ENCODE results near the gene C2orf74. TPM values are rescaled to one million over a fixed set of nuclear protein-coding genes. Genes with fewer than 3 reads are reported as not detected.
"Not testable (repeated sequence)": the region's sequence is repeated elsewhere in the genome, so short reads cannot be mapped to it uniquely, and the experiment has no call there.

C2orf74 gene
- total RNA-seq, 2 experiments from 2014 or later = 10.0 to 14.2 TPM

DNA sequence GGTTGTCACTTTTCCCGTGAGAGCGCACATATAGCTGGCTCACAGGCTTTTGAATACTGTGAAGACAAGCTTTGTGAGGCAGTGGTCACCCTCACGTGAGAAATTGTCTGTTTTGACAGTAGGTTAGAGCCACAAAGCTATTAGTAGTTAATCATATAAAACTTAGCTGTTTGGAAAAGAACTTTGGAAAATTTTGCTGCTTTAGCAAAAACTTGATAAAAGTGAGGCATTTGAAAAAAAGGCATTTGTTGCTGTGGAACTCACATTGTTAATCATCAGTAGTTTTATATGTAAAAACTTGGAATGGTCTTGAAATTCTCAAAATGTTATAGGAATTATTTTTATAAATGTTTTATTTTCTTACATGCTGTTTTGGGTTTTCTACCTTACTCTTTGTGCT is 22.3 kb downstream of the C2orf74 start:
- intact Hi-C loops (cut with DNase I, micrococcal nuclease) = no loop called here
- Mint-ChIP-seq H3K27me3 (no peaks in the 10 kb centered on the region), H3K4me1 (peaks cover 48% of the 10 kb centered on the region), H3K9me3 (ENCODE audit: low read depth) (no peaks in the 10 kb centered on the region), H3K4me3 (no peak overlapping the region), H3K36me3 (ENCODE audit: low read depth) (peaks cover 83% of the 10 kb centered on the region), H3K27ac (no peak overlapping the region)
- DNase-seq = no peak
- ATAC-seq = no peak
- POLR2A ChIA-PET = interaction anchor here (0.9 kb wide), 1 partner anchor 39 kb away, joined by 4 read pairs; no protein-coding TSS in a partner anchor
- CTCF ChIA-PET = interaction anchor here (0.5 to 1.2 kb wide), 3 partner anchors 31 to 477 kb away, joined by 3 to 4 read pairs (median 4); no protein-coding TSS in a partner anchor

DNA sequence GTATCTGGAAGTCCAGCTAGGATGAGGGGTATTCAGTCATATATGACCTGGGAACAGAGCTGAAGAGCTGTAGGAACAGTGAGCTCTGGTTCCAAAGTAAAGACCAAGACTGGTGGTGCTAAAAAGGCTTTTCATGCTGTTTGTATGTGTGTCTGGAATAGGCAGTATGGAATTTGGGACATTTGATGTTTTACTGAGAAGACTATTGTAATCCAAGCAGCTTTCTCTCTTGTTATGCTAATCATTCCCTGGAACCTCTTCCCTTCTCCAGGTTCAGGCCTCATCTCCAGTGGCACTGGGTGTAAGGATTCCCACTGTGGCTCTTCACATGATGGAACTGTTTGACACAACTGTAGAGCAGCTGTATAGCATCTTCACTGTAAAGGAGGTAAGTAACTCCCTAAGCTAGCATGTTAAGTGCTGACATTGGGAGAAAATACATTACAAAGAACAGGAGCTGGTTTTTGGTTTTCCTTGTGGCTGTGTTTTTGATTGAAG is 23.3 kb downstream of the C2orf74 start:
- H3K27ac Mint-ChIP-seq = peak overlapping the region; percentile 38
- intact Hi-C loops (cut with DNase I, micrococcal nuclease) = no loop called here
- no peak for ATAC-seq
- H3K27me3 Mint-ChIP-seq = no peaks in the 10 kb centered on the region
- POLR2A ChIA-PET = interaction anchor here (0.6 kb wide), 2 partner anchors 31 to 297 kb away, joined by 3 to 4 read pairs; no protein-coding TSS in a partner anchor
- DNase-seq = no peak
- H3K4me3 Mint-ChIP-seq = no peak overlapping the region
- no peaks in the 10 kb centered on the region for H3K9me3 Mint-ChIP-seq (ENCODE audit: low read depth)
- peaks cover 42% of the 10 kb centered on the region for H3K4me1 Mint-ChIP-seq
- CTCF ChIA-PET = interaction anchor here (0.5 to 1.3 kb wide), 8 partner anchors 9 to 607 kb away, joined by 3 to 4 read pairs (median 3); no protein-coding TSS in a partner anchor
- peaks cover 83% of the 10 kb centered on the region for H3K36me3 Mint-ChIP-seq (ENCODE audit: low read depth)

DNA sequence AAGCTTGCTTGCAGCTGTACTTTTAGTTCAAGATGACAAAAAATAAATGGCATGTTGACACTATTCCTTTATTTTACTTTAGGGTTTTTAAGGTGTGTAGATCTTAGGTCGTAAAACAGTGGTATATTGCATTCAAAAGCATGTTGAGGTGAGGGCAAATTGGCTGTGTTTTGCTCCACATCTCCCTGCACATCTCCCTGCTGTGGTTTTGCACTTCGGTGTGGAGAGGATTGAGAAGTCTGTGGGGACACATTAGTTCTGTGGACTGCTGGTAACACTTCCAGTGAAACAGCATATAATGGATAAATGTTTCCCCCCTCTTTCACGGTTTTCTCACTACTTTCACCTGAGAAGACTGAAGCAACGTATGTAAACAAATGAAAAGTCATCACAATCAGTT is 25.1 kb downstream of the C2orf74 start:
- intact Hi-C loops (cut with DNase I, micrococcal nuclease) = no loop called here
- CTCF ChIA-PET = no interaction called here

DNA sequence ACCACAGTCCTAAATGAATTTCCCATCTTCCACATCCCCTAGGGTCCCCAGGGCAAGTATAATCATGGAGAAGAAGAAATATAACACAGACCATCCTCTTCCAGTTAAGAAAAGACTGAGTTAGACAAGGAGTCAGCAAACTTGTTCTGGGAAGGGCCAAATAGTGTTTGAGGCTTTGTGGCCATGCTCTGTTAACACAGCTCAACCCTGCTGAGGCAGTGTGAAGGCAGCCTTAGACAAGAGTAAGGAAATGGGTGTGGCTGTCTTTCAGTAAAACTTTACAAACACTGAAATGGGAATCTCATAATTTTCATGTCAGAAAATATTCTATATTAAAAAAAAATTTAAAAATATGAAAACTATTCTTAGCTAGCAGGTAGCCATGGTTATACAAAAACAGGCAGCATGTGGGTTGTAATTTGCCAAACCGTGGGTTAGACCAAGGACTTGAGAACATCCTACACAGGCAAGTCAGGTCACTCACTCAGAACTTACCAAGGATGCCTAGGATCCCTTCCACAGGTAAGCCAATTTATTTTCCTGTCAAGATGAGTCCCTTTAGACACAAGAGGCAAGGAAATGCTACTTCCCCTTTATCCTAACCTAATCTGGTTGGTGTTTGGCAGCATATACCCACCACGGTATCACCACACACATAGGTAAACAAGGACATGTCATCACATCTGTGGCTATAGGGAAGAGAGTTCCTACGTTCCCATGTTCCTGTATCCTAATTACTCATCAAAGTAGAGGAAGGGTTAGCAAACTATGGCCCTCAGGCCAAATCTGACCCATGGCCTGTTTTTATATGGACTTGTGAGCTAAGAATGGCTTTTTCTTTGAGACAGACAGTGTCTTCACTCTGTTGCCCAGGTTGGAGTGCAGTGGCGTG is 31.9 kb downstream of the C2orf74 start:
- DNase-seq = no peak
- no peak for ATAC-seq
- H3K4me1 Mint-ChIP-seq = peaks cover 23% of the 10 kb centered on the region
- peak overlapping the region; percentile 25 for H3K27ac Mint-ChIP-seq
- no peak overlapping the region for H3K4me3 Mint-ChIP-seq
- intact Hi-C loops (cut with DNase I, micrococcal nuclease) = no loop called here
- H3K36me3 Mint-ChIP-seq (ENCODE audit: low read depth) = peaks cover 36% of the 10 kb centered on the region
- ChIA-PET POLR2A (no interaction called here), CTCF (interaction anchor here (0.6 to 0.9 kb wide), 2 partner anchors 208 to 488 kb away, joined by 3 read pairs; no protein-coding TSS in a partner anchor)
- no peaks in the 10 kb centered on the region for H3K27me3 Mint-ChIP-seq
- no peaks in the 10 kb centered on the region for H3K9me3 Mint-ChIP-seq (ENCODE audit: low read depth)

More for the DNA sequence above, 25.1 kb downstream of the C2orf74 start:
- no peak for ATAC-seq
- Mint-ChIP-seq H3K4me1 (peaks cover 36% of the 10 kb centered on the region), H3K4me3 (no peak overlapping the region), H3K27ac (peak overlapping the region; percentile 21), H3K9me3 (ENCODE audit: low read depth) (no peaks in the 10 kb centered on the region), H3K27me3 (no peaks in the 10 kb centered on the region), H3K36me3 (ENCODE audit: low read depth) (peaks cover 76% of the 10 kb centered on the region)
- POLR2A ChIA-PET = no interaction called here
- DNase-seq = no peak

DNA sequence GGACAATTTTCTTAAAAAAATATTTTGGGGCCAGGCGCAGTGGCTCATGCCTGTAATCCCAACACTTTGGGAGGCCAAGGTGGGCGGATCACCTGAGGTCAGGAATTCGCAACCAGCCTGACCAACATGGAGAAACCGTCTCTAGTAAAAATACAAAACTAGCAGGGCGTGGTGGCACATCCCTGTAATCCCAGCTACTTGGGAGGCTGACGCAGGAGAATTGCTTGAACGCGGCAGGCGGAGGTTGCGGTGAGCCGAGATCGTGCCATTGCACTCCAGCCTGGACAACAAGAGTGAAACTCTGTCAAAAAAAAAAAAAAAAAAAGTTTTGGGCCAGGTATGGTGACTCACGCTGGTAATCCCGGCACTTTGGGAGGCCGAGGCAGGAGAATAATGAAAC is 32.7 kb downstream of the C2orf74 start:
- H3K9me3 Mint-ChIP-seq (ENCODE audit: low read depth); ATAC-seq; H3K4me3 Mint-ChIP-seq; H3K27ac Mint-ChIP-seq; H3K27me3 Mint-ChIP-seq; intact Hi-C loops (cut with DNase I, micrococcal nuclease); POLR2A ChIA-PET; DNase-seq: not testable (repeated sequence)
- Mint-ChIP-seq H3K4me1 (peaks cover 22% of the 10 kb centered on the region), H3K36me3 (ENCODE audit: low read depth) (peaks cover 34% of the 10 kb centered on the region)
- CTCF ChIA-PET = interaction anchor here (0.7 kb wide), 1 partner anchor 10 kb away, joined by 3 read pairs; no protein-coding TSS in a partner anchor

DNA sequence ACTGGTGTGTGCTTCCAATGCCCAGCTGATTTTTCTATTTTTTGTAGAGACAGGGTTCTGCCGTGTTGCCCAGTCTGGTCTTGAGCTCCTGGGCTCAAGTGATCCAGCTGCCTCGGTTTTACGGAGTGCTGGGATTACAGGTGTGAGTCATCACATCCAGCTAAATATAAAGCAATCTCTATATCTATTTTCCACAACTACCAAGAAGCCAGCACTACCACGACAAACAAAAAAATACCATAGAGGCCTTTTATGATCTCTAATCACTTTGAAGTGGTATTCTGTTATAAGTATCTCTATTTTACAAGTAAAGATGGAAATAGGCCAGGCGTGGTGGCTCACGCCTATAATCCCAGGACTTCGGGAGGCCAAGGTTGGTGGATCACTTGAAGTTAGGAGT is 34.7 kb downstream of the C2orf74 start:
- CTCF ChIA-PET = interaction anchor here (0.5 to 0.6 kb wide), 4 partner anchors 20 to 146 kb away, joined by 3 to 4 read pairs (median 4); no protein-coding TSS in a partner anchor

DNA sequence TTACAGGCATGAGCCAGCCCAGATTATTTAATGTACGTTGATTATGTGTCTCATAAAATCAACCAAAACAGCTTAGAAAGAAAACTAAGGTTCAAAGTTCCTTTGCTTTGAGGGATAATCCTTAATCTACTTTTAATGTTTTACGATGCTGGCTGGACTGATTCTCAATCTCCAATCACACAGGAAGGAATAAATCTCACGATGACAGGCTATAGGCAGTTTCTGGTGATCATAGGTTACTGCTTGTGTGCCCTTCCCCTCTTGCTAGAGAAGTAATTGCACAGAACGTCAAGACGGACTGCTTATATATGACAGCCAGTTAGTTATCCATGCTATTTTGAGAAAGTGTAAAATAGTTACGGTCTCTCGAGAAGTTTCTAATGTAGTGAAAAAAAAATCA is 43.1 kb downstream of the C2orf74 start:
- no peak for DNase-seq
- CTCF ChIA-PET = interaction anchor here (1.4 kb wide), 1 partner anchor 8 kb away, joined by 4 read pairs; no protein-coding TSS in a partner anchor
- Mint-ChIP-seq H3K36me3 (ENCODE audit: low read depth) (peaks cover 39% of the 10 kb centered on the region), H3K27me3 (no peaks in the 10 kb centered on the region), H3K27ac (no peak overlapping the region), H3K4me3 (no peak overlapping the region), H3K4me1 (no peaks in the 10 kb centered on the region), H3K9me3 (ENCODE audit: low read depth) (no peaks in the 10 kb centered on the region)
- POLR2A ChIA-PET = no interaction called here
- no peak for ATAC-seq
- intact Hi-C loops (cut with DNase I, micrococcal nuclease) = no loop called here

More for the DNA sequence above, 34.7 kb downstream of the C2orf74 start:
- Mint-ChIP-seq H3K27ac (no peak overlapping the region), H3K4me3 (no peak overlapping the region), H3K27me3 (no peaks in the 10 kb centered on the region), H3K36me3 (ENCODE audit: low read depth) (peaks cover 22% of the 10 kb centered on the region), H3K9me3 (ENCODE audit: low read depth) (no peaks in the 10 kb centered on the region), H3K4me1 (peaks cover 10% of the 10 kb centered on the region)
- DNase-seq (no peak), ATAC-seq (no peak)
- intact Hi-C loops (cut with DNase I, micrococcal nuclease) = no loop called here
- POLR2A ChIA-PET = no interaction called here

DNA sequence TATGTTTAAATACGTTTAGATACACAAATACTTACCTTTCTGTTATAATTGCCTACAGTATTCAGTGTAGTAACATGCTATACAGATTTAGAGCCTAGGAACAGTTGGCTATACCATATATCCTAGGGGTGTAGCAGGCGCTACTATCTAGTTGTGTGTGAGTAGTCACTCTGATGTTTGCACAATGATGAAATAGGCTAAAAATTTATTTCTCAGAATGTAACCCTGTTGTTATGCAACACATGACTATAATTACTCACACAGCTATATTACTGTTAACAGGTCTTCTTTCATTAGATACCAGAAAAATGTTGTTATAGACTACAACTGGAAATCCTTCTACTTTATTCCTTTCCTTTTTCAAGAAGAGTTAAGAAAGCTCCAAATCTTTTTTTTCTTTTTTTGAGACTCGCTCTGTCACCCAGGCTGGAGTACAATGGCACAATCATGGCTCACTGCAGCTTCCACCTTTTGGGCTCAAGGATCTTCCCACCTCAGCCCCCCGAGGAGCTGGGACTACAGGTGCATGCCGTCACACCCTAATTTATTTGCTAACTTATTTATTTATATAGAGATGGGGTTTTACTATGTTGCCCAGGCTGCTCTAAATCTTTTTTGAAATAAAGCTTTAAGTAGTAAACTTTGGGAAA is 48.5 kb downstream of the C2orf74 start:
- H3K27ac Mint-ChIP-seq = no peak overlapping the region
- H3K4me3 Mint-ChIP-seq = no peak overlapping the region
- POLR2A ChIA-PET = interaction anchor here (0.6 to 0.8 kb wide), 3 partner anchors 20 to 59 kb away, joined by 3 to 6 read pairs (median 5); no protein-coding TSS in a partner anchor
- no peaks in the 10 kb centered on the region for H3K9me3 Mint-ChIP-seq (ENCODE audit: low read depth)
- intact Hi-C loops (cut with DNase I, micrococcal nuclease) = no loop called here
- ATAC-seq (peak; percentile 23), DNase-seq (no peak)
- CTCF ChIA-PET = interaction anchor here (0.6 to 1.2 kb wide), 3 partner anchors 9 to 166 kb away, joined by 3 to 5 read pairs (median 4); no protein-coding TSS in a partner anchor
- H3K4me1 Mint-ChIP-seq = no peaks in the 10 kb centered on the region
- H3K27me3 Mint-ChIP-seq = no peaks in the 10 kb centered on the region
- peaks cover 21% of the 10 kb centered on the region for H3K36me3 Mint-ChIP-seq (ENCODE audit: low read depth)

DNA sequence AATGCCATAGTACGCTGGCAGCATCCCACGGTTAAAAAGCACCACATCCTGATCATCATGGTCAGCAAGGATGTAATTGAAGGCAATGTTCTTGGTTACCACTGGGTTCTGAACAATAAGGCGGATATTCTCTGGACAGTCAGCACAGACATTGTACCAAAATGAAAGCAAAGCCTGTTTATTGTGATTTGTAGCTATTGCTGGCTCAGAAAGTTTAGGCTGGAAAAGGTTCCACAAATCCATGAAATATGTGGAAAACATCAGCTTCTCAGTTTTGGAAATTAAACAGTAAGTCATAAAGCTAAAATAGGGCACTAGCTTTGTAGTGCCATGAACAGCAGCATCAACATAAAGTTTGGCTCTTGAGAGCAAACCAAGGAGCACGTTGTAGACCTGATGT is 52.2 kb downstream of the C2orf74 start:
- Mint-ChIP-seq H3K27me3 (no peaks in the 10 kb centered on the region), H3K4me1 (no peaks in the 10 kb centered on the region), H3K36me3 (ENCODE audit: low read depth) (peaks cover 21% of the 10 kb centered on the region), H3K4me3 (no peak overlapping the region), H3K9me3 (ENCODE audit: low read depth) (no peaks in the 10 kb centered on the region), H3K27ac (peak overlapping the region; percentile 10)
- ATAC-seq (no peak), DNase-seq (no peak)
- ChIA-PET POLR2A (no interaction called here), CTCF (interaction anchor here (0.6 to 1.3 kb wide), 2 partner anchors 12 to 431 kb away, joined by 5 to 6 read pairs; no protein-coding TSS in a partner anchor)
- intact Hi-C loops (cut with DNase I, micrococcal nuclease) = no loop called here
